ENCODE data around the gene MID2. TPM values are rescaled to one million over a fixed set of nuclear protein-coding genes. Genes with fewer than 3 reads are reported as not detected.

MID2 gene
- total RNA-seq, 4 donors from 2014 or later, result 50.7 to 61.3 (median 55.6) TPM

DNA sequence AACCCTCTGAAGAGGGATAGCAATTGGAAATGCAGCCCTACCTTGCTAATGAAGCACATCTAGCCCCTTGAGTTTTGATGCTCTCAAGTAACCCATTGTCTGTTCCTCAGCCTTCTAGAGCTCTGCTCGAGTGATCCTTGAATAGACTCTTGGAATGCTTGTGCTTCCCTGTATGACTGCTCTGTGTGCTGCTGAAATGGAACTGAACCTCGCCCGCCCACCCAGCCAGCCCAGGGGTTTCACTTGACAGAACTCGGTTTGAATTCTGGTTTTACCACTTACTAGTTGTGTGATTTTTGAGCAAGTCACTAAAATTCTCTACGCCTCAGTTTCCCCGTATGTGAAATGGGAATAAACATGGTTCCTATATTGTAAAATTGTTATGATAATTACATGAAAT is 77.1 kb downstream of the MID2 start:
- intact Hi-C loops (cut with DNase I; ENCODE audit: low total_unique reads), result no loop called here
- 70 to 96% methylated on average over 6 of the region's 6 CpGs for WGBS, 2 donors
- DNase-seq (ENCODE audit: low spot score in 2 of 2), result no peak
- no peak overlapping the region for H3K4me3 ChIP-seq (ENCODE audit: low read depth, poor library complexity, severe bottlenecking)
- TF ChIP-seq, protein P1, sequence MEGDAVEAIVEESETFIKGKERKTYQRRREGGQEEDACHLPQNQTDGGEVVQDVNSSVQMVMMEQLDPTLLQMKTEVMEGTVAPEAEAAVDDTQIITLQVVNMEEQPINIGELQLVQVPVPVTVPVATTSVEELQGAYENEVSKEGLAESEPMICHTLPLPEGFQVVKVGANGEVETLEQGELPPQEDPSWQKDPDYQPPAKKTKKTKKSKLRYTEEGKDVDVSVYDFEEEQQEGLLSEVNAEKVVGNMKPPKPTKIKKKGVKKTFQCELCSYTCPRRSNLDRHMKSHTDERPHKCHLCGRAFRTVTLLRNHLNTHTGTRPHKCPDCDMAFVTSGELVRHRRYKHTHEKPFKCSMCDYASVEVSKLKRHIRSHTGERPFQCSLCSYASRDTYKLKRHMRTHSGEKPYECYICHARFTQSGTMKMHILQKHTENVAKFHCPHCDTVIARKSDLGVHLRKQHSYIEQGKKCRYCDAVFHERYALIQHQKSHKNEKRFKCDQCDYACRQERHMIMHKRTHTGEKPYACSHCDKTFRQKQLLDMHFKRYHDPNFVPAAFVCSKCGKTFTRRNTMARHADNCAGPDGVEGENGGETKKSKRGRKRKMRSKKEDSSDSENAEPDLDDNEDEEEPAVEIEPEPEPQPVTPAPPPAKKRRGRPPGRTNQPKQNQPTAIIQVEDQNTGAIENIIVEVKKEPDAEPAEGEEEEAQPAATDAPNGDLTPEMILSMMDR (IDR thresholded peaks at IDR 0.05), result no peak
- no peak for TF ChIP-seq POLR2A (IDR thresholded peaks at IDR 0.05)

DNA sequence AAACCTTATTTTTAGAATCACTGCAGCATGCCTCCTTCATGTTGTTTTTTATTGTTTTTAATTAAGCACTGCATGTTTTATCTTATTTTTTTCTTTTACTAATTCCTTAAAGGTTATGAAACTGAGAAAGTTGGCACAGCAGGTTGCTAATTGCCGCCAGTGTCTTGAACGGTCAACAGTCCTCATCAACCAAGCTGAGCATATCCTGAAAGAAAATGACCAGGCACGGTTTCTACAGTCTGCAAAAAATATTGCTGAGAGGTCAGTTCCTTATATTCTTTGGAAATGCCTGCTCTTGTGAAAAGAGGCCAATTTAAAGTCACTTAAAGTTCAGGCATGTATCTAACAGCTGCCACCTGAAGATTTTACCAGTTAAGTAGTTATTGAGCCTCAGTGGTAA is 79.7 kb downstream of the MID2 start:
- no peak overlapping the region for H3K4me3 ChIP-seq (ENCODE audit: low read depth, poor library complexity, severe bottlenecking)
- TF ChIP-seq, protein P1 (IDR thresholded peaks at IDR 0.05), result no peak
- TF ChIP-seq POLR2A (IDR thresholded peaks at IDR 0.05), result no peak
- intact Hi-C loops (cut with DNase I; ENCODE audit: low total_unique reads), result no loop called here
- WGBS, 2 donors, result 68 to 71% methylated on average over 3 of the region's 3 CpGs
- no peak for DNase-seq (ENCODE audit: low spot score in 2 of 2)

DNA sequence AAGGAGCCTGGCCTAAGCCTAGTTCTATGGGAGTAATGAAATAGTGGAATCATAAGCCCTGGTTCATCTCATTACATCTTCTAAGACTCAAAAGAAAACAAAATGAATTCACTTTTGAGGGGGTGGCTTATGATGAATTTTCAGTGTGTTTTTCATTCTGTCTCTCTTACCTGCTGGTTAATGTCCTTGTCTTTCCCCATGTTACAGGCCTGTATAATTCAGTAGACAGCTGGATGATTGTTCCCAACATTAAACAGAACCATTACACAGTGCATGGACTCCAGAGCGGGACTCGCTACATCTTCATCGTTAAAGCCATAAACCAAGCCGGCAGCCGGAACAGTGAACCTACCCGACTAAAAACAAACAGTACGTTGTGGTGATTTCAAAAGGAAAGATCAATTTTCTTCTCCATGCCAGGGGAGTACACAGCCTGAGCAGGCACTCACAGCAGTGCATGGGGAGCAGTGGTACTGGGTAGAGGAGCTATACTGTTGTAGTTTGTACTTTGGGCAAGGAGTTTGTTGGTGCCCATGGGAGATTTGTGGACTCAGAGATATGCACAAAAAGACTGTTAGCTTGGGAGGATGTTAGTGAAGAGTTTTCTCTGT is 98.6 kb downstream of the MID2 start:
- DNase-seq (ENCODE audit: low spot score in 2 of 2), result no peak
- H3K4me3 ChIP-seq (ENCODE audit: low read depth, poor library complexity, severe bottlenecking), result no peak overlapping the region
- TF ChIP-seq, protein P1 (IDR thresholded peaks at IDR 0.05), result no peak
- TF ChIP-seq POLR2A (IDR thresholded peaks at IDR 0.05), result no peak
- 90 to 91% methylated on average over 7 of the region's 7 CpGs for WGBS, 2 donors
- intact Hi-C loops (cut with DNase I; ENCODE audit: low total_unique reads), result no loop called here

DNA sequence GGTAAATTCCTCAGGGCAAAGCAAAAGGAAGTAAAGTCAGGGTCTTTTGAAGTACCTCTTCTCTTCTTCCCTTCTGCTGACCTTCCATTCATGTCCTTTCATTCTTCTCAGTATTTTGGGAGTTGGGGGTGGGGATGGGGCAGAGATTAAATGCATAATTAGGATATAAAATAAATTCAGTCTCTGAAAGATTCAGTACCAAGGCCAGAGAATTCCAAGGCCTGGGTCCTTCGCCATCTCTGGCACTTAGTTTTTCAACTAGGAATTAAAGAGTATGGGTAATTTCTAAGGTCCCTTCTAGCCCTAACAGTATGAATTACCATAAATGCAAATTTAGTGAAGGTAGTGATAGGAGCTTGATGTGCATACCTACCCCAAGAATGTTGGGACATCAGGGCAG is 108.6 kb downstream of the MID2 start:
- TF ChIP-seq, protein P1 (IDR thresholded peaks at IDR 0.05), result no peak
- no peak for TF ChIP-seq POLR2A (IDR thresholded peaks at IDR 0.05)
- no peak overlapping the region for H3K4me3 ChIP-seq (ENCODE audit: low read depth, poor library complexity, severe bottlenecking)
- intact Hi-C loops (cut with DNase I; ENCODE audit: low total_unique reads), result no loop called here
- WGBS, 2 donors, result 90 to 100% methylated on average over 1 of the region's 1 CpG
- no peak for DNase-seq (ENCODE audit: low spot score in 2 of 2)

DNA sequence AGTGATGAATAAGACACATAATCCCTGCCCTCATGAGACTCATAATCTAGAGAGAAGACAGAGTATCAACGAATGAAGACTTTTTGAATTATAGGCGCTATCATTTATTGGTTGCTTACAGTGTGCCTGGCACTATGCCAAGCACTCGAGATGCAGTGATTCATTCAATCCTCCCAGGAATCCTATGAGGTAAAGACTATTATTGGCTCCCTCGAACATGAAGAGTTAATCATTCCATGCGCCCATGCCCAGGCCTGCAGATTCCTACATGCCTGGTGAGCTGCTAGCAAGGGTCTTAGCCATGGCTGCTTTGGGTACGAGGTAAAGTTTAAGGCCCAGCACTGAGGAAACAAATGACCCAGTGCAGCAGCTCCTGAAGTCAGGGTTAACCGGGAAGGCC is 109.5 kb downstream of the MID2 start:
- H3K4me3 ChIP-seq (ENCODE audit: low read depth, poor library complexity, severe bottlenecking), result no peak overlapping the region
- TF ChIP-seq, protein P1 (IDR thresholded peaks at IDR 0.05), result no peak
- TF ChIP-seq POLR2A (IDR thresholded peaks at IDR 0.05), result no peak
- DNase-seq (ENCODE audit: low spot score in 2 of 2), result no peak
- WGBS, 2 donors, result 30 to 32% methylated on average over 6 to 7 of the region's 7 CpGs
- intact Hi-C loops (cut with DNase I; ENCODE audit: low total_unique reads), result no loop called here

Data from lower leg skin (tissue), 4 donors.